H1 (cell line): ENCODE data around the gene CDC42EP3. TPM values are rescaled to one million over a fixed set of nuclear protein-coding genes. Genes with fewer than 3 reads are reported as not detected.

ENCODE experiments used
- polyA plus RNA-seq, 7 experiments: library from polyadenylated mRNA; depleted of rRNA in 3 of 7; stranded (reverse) in 5 of 7; unstranded in 2 of 7; fragments of >200 nt in 5 of 7; fragments of 200-250 nt in 2 of 7; gene quantifications; 1 replicate in 5 of 7; 2 replicates in 1 of 7; 4 replicates in 1 of 7; pipeline versions ENCODE4 v1.2.1 to v1.2.3, GENCODE V29; 2011 to 2013; ENCODE audit warnings: missing spikeins in 2 of 7, mixed read lengths in 2 of 7
- total RNA-seq: library from RNA; stranded (reverse); fragmentation: NEBNext Ultra II Directional; extraction: Animal tissue kit (Norgen Biotek cat#: 25700); gene quantifications from 2 replicates; pipeline ENCODE4 v1.2.1, GENCODE V29; 2021
- TF ChIP-seq, protein P1 (sequence below): fragments of 300-600 bp; sonication (generic); IDR thresholded peaks from 2 replicates; pipeline ENCODE4 v1.7.1; 2012; ENCODE audit warnings: low read length, moderate library complexity, mild to moderate bottlenecking, inconsistent platforms; ENCODE audit not compliant: insufficient replicate concordance

CDC42EP3 gene
- total and polyA plus RNA-seq, 2 of the 8 experiments (the other 6 are each of a cell fraction or from before 2014, with no cell fraction given): 18.4 to 24.7 TPM

DNA sequence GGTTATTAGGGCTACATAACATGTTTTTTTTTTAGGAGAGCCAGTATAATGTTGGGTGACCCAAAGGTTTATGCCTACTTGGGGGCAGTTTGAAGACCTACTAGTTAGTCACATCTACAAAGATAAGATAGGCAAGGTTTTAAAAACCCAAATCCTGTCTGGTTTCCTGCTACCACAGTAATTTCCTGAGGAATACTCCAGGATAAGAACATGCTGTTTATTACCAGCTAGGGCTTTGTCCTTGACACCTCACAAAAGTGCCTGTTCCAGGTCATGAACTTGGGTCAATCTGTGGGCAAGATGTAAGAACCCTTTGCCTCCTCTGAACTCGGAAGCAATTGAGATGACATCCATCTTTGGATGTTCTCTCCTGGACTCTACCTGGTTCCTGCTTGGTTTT lies 38.2 kb downstream of the CDC42EP3 start (continued):
- TF ChIP-seq, protein P1, sequence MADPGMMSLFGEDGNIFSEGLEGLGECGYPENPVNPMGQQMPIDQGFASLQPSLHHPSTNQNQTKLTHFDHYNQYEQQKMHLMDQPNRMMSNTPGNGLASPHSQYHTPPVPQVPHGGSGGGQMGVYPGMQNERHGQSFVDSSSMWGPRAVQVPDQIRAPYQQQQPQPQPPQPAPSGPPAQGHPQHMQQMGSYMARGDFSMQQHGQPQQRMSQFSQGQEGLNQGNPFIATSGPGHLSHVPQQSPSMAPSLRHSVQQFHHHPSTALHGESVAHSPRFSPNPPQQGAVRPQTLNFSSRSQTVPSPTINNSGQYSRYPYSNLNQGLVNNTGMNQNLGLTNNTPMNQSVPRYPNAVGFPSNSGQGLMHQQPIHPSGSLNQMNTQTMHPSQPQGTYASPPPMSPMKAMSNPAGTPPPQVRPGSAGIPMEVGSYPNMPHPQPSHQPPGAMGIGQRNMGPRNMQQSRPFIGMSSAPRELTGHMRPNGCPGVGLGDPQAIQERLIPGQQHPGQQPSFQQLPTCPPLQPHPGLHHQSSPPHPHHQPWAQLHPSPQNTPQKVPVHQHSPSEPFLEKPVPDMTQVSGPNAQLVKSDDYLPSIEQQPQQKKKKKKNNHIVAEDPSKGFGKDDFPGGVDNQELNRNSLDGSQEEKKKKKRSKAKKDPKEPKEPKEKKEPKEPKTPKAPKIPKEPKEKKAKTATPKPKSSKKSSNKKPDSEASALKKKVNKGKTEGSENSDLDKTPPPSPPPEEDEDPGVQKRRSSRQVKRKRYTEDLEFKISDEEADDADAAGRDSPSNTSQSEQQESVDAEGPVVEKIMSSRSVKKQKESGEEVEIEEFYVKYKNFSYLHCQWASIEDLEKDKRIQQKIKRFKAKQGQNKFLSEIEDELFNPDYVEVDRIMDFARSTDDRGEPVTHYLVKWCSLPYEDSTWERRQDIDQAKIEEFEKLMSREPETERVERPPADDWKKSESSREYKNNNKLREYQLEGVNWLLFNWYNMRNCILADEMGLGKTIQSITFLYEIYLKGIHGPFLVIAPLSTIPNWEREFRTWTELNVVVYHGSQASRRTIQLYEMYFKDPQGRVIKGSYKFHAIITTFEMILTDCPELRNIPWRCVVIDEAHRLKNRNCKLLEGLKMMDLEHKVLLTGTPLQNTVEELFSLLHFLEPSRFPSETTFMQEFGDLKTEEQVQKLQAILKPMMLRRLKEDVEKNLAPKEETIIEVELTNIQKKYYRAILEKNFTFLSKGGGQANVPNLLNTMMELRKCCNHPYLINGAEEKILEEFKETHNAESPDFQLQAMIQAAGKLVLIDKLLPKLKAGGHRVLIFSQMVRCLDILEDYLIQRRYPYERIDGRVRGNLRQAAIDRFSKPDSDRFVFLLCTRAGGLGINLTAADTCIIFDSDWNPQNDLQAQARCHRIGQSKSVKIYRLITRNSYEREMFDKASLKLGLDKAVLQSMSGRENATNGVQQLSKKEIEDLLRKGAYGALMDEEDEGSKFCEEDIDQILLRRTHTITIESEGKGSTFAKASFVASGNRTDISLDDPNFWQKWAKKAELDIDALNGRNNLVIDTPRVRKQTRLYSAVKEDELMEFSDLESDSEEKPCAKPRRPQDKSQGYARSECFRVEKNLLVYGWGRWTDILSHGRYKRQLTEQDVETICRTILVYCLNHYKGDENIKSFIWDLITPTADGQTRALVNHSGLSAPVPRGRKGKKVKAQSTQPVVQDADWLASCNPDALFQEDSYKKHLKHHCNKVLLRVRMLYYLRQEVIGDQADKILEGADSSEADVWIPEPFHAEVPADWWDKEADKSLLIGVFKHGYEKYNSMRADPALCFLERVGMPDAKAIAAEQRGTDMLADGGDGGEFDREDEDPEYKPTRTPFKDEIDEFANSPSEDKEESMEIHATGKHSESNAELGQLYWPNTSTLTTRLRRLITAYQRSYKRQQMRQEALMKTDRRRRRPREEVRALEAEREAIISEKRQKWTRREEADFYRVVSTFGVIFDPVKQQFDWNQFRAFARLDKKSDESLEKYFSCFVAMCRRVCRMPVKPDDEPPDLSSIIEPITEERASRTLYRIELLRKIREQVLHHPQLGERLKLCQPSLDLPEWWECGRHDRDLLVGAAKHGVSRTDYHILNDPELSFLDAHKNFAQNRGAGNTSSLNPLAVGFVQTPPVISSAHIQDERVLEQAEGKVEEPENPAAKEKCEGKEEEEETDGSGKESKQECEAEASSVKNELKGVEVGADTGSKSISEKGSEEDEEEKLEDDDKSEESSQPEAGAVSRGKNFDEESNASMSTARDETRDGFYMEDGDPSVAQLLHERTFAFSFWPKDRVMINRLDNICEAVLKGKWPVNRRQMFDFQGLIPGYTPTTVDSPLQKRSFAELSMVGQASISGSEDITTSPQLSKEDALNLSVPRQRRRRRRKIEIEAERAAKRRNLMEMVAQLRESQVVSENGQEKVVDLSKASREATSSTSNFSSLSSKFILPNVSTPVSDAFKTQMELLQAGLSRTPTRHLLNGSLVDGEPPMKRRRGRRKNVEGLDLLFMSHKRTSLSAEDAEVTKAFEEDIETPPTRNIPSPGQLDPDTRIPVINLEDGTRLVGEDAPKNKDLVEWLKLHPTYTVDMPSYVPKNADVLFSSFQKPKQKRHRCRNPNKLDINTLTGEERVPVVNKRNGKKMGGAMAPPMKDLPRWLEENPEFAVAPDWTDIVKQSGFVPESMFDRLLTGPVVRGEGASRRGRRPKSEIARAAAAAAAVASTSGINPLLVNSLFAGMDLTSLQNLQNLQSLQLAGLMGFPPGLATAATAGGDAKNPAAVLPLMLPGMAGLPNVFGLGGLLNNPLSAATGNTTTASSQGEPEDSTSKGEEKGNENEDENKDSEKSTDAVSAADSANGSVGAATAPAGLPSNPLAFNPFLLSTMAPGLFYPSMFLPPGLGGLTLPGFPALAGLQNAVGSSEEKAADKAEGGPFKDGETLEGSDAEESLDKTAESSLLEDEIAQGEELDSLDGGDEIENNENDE: no peak
